Diencephalon (tissue), 1 donor: ENCODE measurements around the gene NPPA. TPM values are rescaled to one million over a fixed set of nuclear protein-coding genes. Genes with fewer than 3 reads are reported as not detected.

ENCODE experiments used
- small RNA-seq: library from RNA; depleted of rRNA; stranded (forward); fragments of <200 nt; gene quantifications from one replicate; pipeline ENCODE3, GENCODE V24; 2014
- total RNA-seq: library from RNA; depleted of rRNA; stranded (reverse); fragments of >200 nt; gene quantifications from one replicate; pipeline ENCODE4 v1.2.3, GENCODE V29; 2014

Gene NPPA
- 0.69 TPM for total RNA-seq

DNA sequence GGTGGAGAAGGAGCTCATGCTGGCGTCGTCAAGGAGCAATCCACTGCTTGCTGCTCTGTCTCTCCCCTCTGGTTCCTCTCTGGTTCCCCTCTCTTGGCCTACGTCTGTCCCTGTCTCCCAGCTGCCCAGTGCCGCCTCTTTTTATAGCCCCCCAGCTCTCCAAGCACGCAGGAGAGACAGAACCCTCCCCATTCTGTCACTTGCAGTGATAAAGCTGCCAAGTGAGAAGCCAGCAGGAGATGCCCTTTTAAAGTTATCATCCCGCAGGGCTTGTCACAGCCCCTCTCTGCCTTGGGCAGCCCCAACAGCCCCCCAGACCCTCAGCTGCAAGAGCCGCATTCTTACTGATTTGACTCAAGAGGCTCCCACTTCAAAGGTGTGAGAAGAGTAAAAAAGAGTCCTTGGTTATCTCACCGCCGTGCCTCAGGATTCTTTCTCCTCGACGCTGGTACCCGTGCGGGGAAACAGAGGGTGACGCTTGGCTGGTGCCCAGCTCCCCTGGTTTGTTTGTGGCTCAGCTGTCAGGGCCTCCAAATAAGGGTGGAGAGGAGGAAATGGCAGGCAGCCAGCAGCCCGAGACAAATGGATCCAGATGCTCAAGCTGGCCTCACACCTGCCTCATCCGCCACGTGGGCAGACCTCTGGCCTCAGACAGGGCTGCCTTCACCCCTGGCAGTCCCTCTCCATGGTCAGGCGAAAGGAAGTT lies at the start of gene NPPA:
Gene NPPA (minus strand): TSS at position 117 of the 706 bp plus-strand sequence. CDS start 99 bp downstream, at position 18.

GRCh38 chr1:11858613-11858967 lies 11.0 kb upstream of the NPPA start, which contains the start of gene NPPB:
Gene NPPB, minus strand, starts transcription at chr1:11858945. Its CDS starts 112 bp downstream, at chr1:11858833.

DNA sequence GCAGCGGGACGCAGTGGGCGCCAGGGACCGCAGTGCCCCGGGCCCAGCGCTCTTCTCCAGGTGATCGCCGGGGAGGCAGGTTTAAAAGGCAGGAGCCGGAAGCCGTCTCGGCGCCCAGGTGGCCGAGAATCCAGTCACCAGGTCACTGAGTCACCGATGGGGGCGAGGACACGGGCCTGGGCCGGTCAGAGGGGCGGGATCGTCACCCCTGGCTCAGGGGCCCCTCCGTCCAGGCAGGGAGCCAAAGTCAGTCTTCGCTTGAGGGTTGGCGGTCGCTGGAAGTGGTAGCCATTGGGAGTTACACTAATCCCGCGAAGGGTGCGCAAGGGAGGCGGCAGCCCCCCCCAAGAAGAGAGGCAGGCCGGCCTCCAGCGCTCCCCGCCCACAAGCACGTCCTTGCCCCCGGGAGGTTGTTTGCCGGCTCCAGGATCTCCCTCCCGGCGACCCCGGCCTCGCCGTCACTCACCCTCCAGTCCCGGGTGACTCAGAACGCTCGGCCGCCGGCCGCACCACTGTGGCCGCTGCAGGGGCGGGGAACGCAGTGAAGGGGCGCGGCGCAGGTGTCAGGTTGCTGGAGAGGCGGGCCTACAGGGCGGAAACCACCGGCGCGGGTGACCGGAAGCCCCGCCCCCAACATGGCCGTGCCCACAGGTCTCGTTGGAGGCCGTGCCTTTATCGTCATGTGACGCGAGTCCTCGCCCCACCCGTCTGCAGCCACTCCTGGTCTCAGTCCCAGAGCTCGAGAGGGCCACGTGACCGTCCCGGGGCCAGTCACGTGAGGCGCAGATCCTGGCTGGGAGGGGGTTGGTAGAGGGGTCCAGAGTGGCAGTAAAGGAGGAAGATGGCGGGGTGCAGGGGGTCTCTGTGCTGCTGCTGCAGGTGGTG lies 41.9 kb downstream of the NPPA start, which contains the start of the genes CLCN6 and MTHFR:
Gene CLCN6 (plus strand): TSS at position 770 of the 885 bp plus-strand sequence. CDS start 72 bp downstream, at position 842.
Gene MTHFR (minus strand): TSS at position 543 of the 885 bp plus-strand sequence. CDS start 2,848 bp downstream, outside the sequence.

Small RNA genes within 50 kb of the gene (small RNA-seq; reads per million reads assigned to genes)
- gene RF02156 (not detected), gene RF02157 (not detected), gene RF02158 (not detected)

Other genes with a start within 250 kb of the NPPA start
- gene FBXO2, start 193.4 kb downstream of the NPPA start, total RNA-seq, result 11.5 TPM
- gene FBXO44, start 192.9 kb downstream of the NPPA start, total RNA-seq, result 51.0 TPM
- gene FBXO6, start 183.6 kb downstream of the NPPA start, total RNA-seq, result 8.3 TPM
- 43.1 TPM for gene MAD2L2, start 166.6 kb downstream of the NPPA start, total RNA-seq
- 36.7 TPM for gene DRAXIN, start 156.1 kb downstream of the NPPA start, total RNA-seq
- 11.5 TPM for gene AGTRAP, start 111.6 kb downstream of the NPPA start, total RNA-seq
- not detected for gene C1orf167, start 85.6 kb downstream of the NPPA start, total RNA-seq
- gene MTHFR, start 41.8 kb downstream of the NPPA start, total RNA-seq, result 25.4 TPM
- gene CLCN6, start 41.6 kb downstream of the NPPA start, total RNA-seq, result 28.4 TPM
- 3.0 TPM for gene NPPB, start 11.2 kb upstream of the NPPA start, total RNA-seq
- 21.0 TPM for gene KIAA2013, start 78.6 kb upstream of the NPPA start, total RNA-seq
- 28.8 TPM for gene PLOD1, start 86.9 kb upstream of the NPPA start, total RNA-seq
- gene MFN2, start 132.7 kb upstream of the NPPA start, total RNA-seq, result 59.7 TPM
- gene MIIP, start 171.7 kb upstream of the NPPA start, total RNA-seq, result 27.0 TPM
- gene TNFRSF8, start 215.5 kb upstream of the NPPA start, total RNA-seq, result not detected